ENCODE results near the gene UXT. TPM values are rescaled to one million over a fixed set of nuclear protein-coding genes. Genes with fewer than 3 reads are reported as not detected.

UXT gene
- total and polyA plus RNA-seq, 2 experiments from 2014 or later = 58.4 to 141 TPM

DNA sequence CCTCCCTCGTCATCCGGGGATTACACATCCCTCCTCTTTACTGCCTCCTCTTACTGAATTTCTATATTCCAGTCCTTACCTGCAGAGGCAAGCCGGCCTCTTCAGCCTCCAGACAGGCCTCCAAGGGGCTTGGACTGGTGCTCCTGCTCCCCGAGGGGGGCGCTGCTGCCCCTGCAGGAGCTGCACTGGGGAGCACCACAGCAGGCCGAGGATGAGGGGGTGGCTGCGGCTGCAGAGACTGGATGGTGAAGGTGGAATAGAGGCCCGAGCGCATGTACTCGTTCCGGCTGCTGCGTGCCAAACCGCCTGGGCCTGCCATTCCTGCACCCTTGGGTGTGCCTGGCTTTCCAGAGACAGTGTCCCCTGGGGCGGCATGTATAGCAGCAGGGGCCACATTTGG is 20.2 kb downstream of the UXT start:
- H3K4me3 Mint-ChIP-seq = no peak overlapping the region
- Histone ChIP-seq H4K20me1 (replicated peaks; ENCODE audit: insufficient read depth) (no peaks in the 10 kb centered on the region), H3K79me2 (replicated peaks; ENCODE audit: insufficient read depth) (peaks cover 9% of the 10 kb centered on the region), H3K4me1 (ENCODE audit: insufficient read depth) (no peaks in the 10 kb centered on the region), H3K9me2 (ENCODE audit: insufficient read depth) (no peaks in the 10 kb centered on the region), H3K27ac (ENCODE audit: low read depth) (no peak overlapping the region), H2AFZ (no peak overlapping the region), H3K4me2 (no peak overlapping the region), H3F3A (replicated peaks; ENCODE audit: low read depth) (no peaks in the 10 kb centered on the region), H3K36me3 (ENCODE audit: insufficient read depth) (peaks cover 8% of the 10 kb centered on the region; the same call in 1 of the 2 replicates), H3K4me3 (no peak overlapping the region), H3K27me3 (ENCODE audit: insufficient read depth) (no peaks in the 10 kb centered on the region)
- H3K27ac Mint-ChIP-seq = no peak overlapping the region
- no peak for ATAC-seq
- DNase-seq (ENCODE audit: low spot score) = no peak
- peaks cover 14% of the 10 kb centered on the region for H3K9me3 Mint-ChIP-seq
- TF ChIP-seq EZH2 (IDR thresholded peaks at IDR 0.05; ENCODE audit: low read depth, unreplicated experiment) = no peak
- no peak for TF ChIP-seq ZNF331 (CRISPR knock-in tag; IDR thresholded peaks at IDR 0.05; ENCODE audit: low read depth)
- TF ChIP-seq, protein P1, sequence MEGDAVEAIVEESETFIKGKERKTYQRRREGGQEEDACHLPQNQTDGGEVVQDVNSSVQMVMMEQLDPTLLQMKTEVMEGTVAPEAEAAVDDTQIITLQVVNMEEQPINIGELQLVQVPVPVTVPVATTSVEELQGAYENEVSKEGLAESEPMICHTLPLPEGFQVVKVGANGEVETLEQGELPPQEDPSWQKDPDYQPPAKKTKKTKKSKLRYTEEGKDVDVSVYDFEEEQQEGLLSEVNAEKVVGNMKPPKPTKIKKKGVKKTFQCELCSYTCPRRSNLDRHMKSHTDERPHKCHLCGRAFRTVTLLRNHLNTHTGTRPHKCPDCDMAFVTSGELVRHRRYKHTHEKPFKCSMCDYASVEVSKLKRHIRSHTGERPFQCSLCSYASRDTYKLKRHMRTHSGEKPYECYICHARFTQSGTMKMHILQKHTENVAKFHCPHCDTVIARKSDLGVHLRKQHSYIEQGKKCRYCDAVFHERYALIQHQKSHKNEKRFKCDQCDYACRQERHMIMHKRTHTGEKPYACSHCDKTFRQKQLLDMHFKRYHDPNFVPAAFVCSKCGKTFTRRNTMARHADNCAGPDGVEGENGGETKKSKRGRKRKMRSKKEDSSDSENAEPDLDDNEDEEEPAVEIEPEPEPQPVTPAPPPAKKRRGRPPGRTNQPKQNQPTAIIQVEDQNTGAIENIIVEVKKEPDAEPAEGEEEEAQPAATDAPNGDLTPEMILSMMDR (conservative IDR thresholded peaks at IDR 0.05; ENCODE audit: low read depth in 2 of 2) = 0 out of 4 replicates have a peak, but pooled peaks of 1 of the 2 experiments have one; percentile 15
- H3K36me3 Mint-ChIP-seq (ENCODE audit: low read depth) = peaks cover 63% of the 10 kb centered on the region
- H3K4me1 Mint-ChIP-seq = peaks cover 3% of the 10 kb centered on the region; the same call in 1 of the 3 replicates
- H3K27me3 Mint-ChIP-seq (ENCODE audit: insufficient read depth, low read depth, poor library complexity) = peaks cover 7% of the 10 kb centered on the region

DNA sequence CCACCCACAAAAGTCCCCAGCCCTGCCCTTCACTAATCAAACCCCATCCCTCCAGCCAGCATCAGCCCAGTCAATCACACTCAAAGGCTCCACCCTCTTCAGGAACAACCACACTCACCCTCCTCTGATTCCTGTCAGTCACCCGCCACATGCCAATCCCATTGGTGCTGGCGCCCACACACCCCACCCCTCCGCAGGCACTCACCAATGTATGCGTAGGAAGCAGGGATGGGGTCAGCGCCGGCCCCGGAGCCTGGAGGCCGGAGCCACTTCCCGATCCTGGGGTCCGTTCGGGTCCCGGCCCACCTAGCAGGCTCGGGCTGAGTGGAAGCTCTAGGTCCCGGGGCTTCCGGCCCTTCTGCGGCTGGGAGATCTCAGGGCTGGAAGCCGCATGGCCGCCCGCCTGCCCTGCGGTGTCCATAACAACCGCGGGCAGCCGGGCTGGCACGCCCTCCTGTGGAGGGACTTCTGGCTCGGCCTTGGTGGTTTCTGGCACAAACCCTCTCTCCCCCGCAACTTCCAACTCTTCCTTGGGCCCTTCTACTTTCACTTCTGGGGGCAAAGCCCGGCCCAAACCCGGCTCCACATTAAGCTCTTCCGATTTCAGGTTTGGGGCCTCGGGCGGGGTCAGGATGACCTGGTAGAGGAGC is 21.3 kb downstream of the UXT start:
- Histone ChIP-seq H3K79me2 (replicated peaks; ENCODE audit: insufficient read depth) (no peaks in the 10 kb centered on the region), H3K4me1 (ENCODE audit: insufficient read depth) (no peaks in the 10 kb centered on the region), H3K4me3 (peak overlapping the region; percentile 39; the same call in 1 of the 2 replicates), H3K4me2 (0 out of 2 replicates have a peak overlapping the region, but pooled peaks have one; percentile 43), H4K20me1 (replicated peaks; ENCODE audit: insufficient read depth) (no peaks in the 10 kb centered on the region), H2AFZ (no peak overlapping the region), H3K36me3 (ENCODE audit: insufficient read depth) (0 out of 2 replicates have a peak, but pooled peaks cover 8% of the 10 kb centered on the region), H3F3A (replicated peaks; ENCODE audit: low read depth) (no peaks in the 10 kb centered on the region), H3K27ac (ENCODE audit: low read depth) (peak overlapping the region; percentile 78; the same call in 1 of the 2 replicates), H3K27me3 (ENCODE audit: insufficient read depth) (no peaks in the 10 kb centered on the region), H3K9me2 (ENCODE audit: insufficient read depth) (no peaks in the 10 kb centered on the region)
- TF ChIP-seq, protein P1 (conservative IDR thresholded peaks at IDR 0.05; ENCODE audit: low read depth in 2 of 2) = peak in 1 of 2 experiments; percentile 28; a peak in 1 of 4 replicates
- TF ChIP-seq STAT1 (IDR thresholded peaks at IDR 0.05; ENCODE audit: unreplicated experiment) = no peak
- peaks cover 60% of the 10 kb centered on the region for H3K36me3 Mint-ChIP-seq (ENCODE audit: low read depth)
- ATAC-seq = peak; percentile 99
- peak overlapping the region; percentile 80; the same call in 1 of the 2 replicates for H3K27ac Mint-ChIP-seq
- H3K9me3 Mint-ChIP-seq = peaks cover 14% of the 10 kb centered on the region
- H3K4me3 Mint-ChIP-seq = peak overlapping the region; percentile 54; the same call in 2 of the 3 replicates
- peaks cover 3% of the 10 kb centered on the region; the same call in 1 of the 3 replicates for H3K4me1 Mint-ChIP-seq
- H3K27me3 Mint-ChIP-seq (ENCODE audit: insufficient read depth, low read depth, poor library complexity) = peaks cover 7% of the 10 kb centered on the region
- peak; percentile 72 for DNase-seq (ENCODE audit: low spot score)
